ENCODE results near the gene WSB1.

DNA sequence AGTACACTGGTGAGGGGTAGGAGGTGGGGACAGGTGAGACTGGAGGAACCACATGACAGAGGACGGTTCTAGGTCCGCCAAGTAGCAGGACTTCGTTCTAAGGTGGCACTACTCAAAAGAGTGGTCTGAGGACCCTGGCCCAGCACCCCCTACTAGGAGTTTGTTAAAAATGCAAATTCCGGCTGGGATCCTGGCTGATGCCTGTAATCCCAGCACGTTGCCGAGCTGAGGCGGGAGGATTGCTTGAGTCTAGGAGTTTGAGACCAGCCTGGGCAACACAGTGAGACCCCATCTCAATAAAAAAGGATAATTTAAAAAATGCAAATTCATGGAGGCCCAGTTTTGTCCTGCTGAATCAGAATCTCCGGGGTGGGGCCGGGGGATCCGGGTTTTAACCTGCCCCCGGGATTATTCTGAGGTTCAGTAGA, 59.1 kb downstream of the WSB1 start:
- TF ChIP-seq, protein P1, sequence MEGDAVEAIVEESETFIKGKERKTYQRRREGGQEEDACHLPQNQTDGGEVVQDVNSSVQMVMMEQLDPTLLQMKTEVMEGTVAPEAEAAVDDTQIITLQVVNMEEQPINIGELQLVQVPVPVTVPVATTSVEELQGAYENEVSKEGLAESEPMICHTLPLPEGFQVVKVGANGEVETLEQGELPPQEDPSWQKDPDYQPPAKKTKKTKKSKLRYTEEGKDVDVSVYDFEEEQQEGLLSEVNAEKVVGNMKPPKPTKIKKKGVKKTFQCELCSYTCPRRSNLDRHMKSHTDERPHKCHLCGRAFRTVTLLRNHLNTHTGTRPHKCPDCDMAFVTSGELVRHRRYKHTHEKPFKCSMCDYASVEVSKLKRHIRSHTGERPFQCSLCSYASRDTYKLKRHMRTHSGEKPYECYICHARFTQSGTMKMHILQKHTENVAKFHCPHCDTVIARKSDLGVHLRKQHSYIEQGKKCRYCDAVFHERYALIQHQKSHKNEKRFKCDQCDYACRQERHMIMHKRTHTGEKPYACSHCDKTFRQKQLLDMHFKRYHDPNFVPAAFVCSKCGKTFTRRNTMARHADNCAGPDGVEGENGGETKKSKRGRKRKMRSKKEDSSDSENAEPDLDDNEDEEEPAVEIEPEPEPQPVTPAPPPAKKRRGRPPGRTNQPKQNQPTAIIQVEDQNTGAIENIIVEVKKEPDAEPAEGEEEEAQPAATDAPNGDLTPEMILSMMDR (IDR thresholded peaks at IDR 0.05; ENCODE audit: insufficient read depth, low read length, poor library complexity, severe bottlenecking), result no peak
- no peak for TF ChIP-seq EZH2phosphoT487 (conservative IDR thresholded peaks at IDR 0.05; ENCODE audit: low read length)
